HG03060 (cell line): Measurements from ENCODE around the gene RNF115.
"Not testable (repeated sequence)": the region's sequence is repeated elsewhere in the genome, so short reads cannot be mapped to it uniquely, and the experiment has no call there.

ENCODE experiments used
- ATAC-seq: cut with Tn5 transposase; IDR thresholded peaks from one replicate; pipeline ENCODE4 v1.9.1; 2021; ENCODE audit warnings: low read depth, moderate number of reproducible peaks; ENCODE audit not compliant: unreplicated experiment

The RNF115 gene

GRCh38 chr1:145823565-145824498, at the start of gene RNF115, which contains the start of gene POLR3C:
RNF115 (minus strand) TSS chr1:145824095; CDS start chr1:145823873, 222 bp downstream.
POLR3C (plus strand) TSS chr1:145824200; CDS start chr1:145825777, 1,577 bp downstream.
- ATAC-seq, result peak; percentile 61

- no peak for ATAC-seq
Observed at GRCh38 chr1:145871994-145872924, 48.4 kb upstream of the RNF115 start.

GRCh38 chr1:145868232-145868631, 44.3 kb upstream of the RNF115 start:
- ATAC-seq, result no peak

GRCh38 chr1:145863282-145864018, 39.6 kb upstream of the RNF115 start:
- no peak for ATAC-seq

GRCh38 chr1:145859491-145860023, 35.7 kb upstream of the RNF115 start:
- no peak for ATAC-seq

GRCh38 chr1:145858901-145859490, 35.1 kb upstream of the RNF115 start, which contains the start of gene PIAS3:
PIAS3 (minus strand) TSS chr1:145859081; CDS start chr1:145858990, 91 bp downstream.
- ATAC-seq, result peak; percentile 46

GRCh38 chr1:145858238-145858900, 34.5 kb upstream of the RNF115 start:
- no peak for ATAC-seq

- no peak for ATAC-seq
Observed at GRCh38 chr1:145857170-145857569, 33.3 kb upstream of the RNF115 start.

GRCh38 chr1:145855426-145855948, 31.6 kb upstream of the RNF115 start:
- no peak for ATAC-seq

GRCh38 chr1:145849356-145850160, 25.7 kb upstream of the RNF115 start:
- no peak for ATAC-seq

GRCh38 chr1:145847827-145848226, 23.9 kb upstream of the RNF115 start:
- no peak for ATAC-seq

- ATAC-seq, result no peak
Observed at GRCh38 chr1:145846201-145846612, 22.3 kb upstream of the RNF115 start.

GRCh38 chr1:145845514-145846161, 21.7 kb upstream of the RNF115 start, which contains the start of gene NUDT17:
NUDT17 (plus strand) TSS chr1:145845630; CDS start chr1:145845641, 11 bp downstream.
- no peak for ATAC-seq

GRCh38 chr1:145845144-145845513, 21.2 kb upstream of the RNF115 start:
- peak; percentile 71 for ATAC-seq

- no peak for ATAC-seq
Observed at GRCh38 chr1:145843031-145843430, 19.1 kb upstream of the RNF115 start.

GRCh38 chr1:145837656-145838055, 13.8 kb upstream of the RNF115 start:
- ATAC-seq, result no peak

GRCh38 chr1:145830810-145831209, 6.9 kb upstream of the RNF115 start:
- not testable (repeated sequence) for ATAC-seq
